ENCODE results near the gene SIRPA. TPM values are rescaled to one million over a fixed set of nuclear protein-coding genes. Genes with fewer than 3 reads are reported as not detected.

Gene SIRPA
- total and polyA plus RNA-seq, 12 donors, result 9.7 to 45.8 (median 24.8) TPM

DNA sequence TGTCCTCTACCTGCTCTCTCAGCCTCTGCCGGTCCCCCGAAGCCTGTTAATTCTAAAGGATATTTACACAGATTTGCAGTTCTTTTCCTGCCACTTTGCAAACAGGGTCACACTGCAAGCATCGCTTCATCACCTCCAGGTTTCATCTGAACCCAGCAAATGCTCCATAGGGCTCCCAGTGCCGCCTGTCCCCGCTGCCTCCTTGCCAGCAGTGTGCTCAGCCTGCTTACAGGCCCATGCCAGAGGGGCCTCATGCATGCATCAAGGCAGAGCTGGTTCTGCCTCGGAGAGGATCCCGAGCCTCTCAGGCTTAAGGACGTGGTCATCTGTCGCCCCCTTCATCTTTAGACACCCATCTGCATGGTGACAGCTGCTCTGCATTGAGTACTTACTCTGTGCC, 10.5 kb downstream of the SIRPA start:
- no peak for DNase-seq
- intact Hi-C loops (cut with DNase I), result no loop called here
- no peaks in the 10 kb centered on the region for H3K9me3 ChIP-seq
- H3K27ac ChIP-seq, result no peak overlapping the region
- TF ChIP-seq, protein P1, sequence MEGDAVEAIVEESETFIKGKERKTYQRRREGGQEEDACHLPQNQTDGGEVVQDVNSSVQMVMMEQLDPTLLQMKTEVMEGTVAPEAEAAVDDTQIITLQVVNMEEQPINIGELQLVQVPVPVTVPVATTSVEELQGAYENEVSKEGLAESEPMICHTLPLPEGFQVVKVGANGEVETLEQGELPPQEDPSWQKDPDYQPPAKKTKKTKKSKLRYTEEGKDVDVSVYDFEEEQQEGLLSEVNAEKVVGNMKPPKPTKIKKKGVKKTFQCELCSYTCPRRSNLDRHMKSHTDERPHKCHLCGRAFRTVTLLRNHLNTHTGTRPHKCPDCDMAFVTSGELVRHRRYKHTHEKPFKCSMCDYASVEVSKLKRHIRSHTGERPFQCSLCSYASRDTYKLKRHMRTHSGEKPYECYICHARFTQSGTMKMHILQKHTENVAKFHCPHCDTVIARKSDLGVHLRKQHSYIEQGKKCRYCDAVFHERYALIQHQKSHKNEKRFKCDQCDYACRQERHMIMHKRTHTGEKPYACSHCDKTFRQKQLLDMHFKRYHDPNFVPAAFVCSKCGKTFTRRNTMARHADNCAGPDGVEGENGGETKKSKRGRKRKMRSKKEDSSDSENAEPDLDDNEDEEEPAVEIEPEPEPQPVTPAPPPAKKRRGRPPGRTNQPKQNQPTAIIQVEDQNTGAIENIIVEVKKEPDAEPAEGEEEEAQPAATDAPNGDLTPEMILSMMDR (IDR thresholded peaks at IDR 0.05), result no peak
- 88 to 89% methylated on average over 9 of the region's 9 CpGs for WGBS, 2 donors
- peaks cover 0 to 68% (median 0%) of the 10 kb centered on the region in 9 donors for H3K36me3 ChIP-seq
- no peaks in the 10 kb centered on the region for H3K27me3 ChIP-seq
- no peak for ATAC-seq
- H3K4me1 ChIP-seq, result peaks cover 0 to 26% (median 7%) of the 10 kb centered on the region in 9 donors
- no peak overlapping the region for H3K4me3 ChIP-seq

DNA sequence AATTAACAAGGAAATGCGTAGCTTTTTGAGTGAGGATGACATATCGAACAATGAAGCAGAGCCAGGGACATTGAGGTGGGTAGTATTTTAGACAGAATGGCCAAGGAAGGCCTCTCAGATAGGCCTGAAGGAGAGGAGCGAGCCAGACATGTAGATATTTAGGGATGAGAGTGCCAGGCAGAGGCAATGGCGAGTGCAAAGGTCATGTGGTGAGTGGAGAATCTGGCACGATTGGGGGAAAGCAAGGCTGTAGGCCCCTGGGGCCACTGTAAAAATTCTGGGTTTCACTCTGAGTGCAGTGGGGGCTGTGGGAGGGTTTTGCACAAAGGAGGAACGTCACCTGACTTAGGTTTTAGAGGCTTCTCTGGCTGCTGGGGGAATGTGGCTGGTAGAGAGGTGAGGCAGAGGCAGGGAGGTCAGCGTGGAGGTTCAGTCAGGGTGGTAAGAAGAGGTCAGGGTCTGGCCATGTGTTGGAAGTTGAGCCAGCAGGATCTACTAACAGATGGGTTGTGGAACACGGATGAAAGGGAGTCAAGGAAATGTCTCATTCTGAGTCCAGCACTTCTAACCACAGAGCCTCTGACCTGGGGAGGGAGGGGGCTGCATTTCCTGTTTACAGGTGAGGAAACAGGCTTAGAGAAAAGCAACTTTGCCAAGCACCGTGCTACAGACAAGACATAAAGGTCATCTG, 11.3 kb downstream of the SIRPA start:
- H3K4me1 ChIP-seq, result peaks cover 0 to 30% (median 6%) of the 10 kb centered on the region in 9 donors
- intact Hi-C loops (cut with DNase I), result no loop called here
- 77 to 80% methylated on average over 9 of the region's 9 CpGs for WGBS, 2 donors
- no peak for ATAC-seq
- no peaks in the 10 kb centered on the region for H3K27me3 ChIP-seq
- H3K9me3 ChIP-seq, result no peaks in the 10 kb centered on the region
- TF ChIP-seq, protein P1 (IDR thresholded peaks at IDR 0.05), result no peak
- DNase-seq, result no peak
- H3K4me3 ChIP-seq, result no peak overlapping the region
- peaks cover 0 to 68% (median 0%) of the 10 kb centered on the region in 9 donors for H3K36me3 ChIP-seq
- H3K27ac ChIP-seq, result no peak overlapping the region

DNA sequence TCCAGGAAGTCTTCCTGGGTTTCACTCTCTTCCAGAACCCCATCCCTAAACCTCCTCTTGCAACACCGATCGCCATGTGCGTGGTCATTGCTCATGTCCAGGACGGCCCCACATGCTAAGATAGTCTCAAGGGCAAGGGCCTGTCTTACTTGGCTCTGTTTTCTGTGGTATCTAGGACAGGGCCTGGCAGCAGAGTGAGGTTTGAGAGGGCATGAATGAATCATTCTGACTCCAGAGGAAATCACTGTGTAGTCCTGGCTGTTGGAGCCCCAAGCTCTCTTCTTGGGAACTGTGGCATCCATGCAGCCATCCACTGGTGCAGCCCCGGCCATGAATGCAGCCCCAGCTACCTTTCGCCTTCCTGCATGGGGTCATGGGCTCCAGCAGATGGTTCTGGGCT, 12.4 kb downstream of the SIRPA start:
- 70 to 71% methylated on average over 6 of the region's 6 CpGs for WGBS, 2 donors
- no peak for DNase-seq
- no peak overlapping the region for H3K4me3 ChIP-seq

DNA sequence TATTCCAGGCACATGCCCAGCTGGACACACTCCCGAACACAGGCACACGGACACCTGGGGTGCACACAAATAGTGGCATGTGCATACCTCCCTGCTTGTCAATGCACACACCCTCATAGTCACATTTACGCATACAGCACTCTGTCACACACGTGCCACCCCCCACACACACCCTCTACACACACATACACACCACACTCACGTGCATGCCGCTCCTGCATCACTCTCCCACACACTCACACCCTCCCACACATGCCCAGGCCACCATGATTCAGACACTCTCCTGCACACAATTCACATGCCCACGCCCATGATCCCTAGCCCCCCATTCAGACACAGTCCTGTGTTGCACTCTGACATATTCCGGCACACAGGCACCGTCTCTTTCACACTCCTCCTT, 13.0 kb downstream of the SIRPA start:
- ATAC-seq, result peak in 1 of 8 donors; percentile 7
- TF ChIP-seq, protein P1 (IDR thresholded peaks at IDR 0.05), result no peak
- Histone ChIP-seq H3K4me3 (no peak overlapping the region), H3K36me3 (peaks cover 0 to 66% (median 0%) of the 10 kb centered on the region in 9 donors), H3K27me3 (no peaks in the 10 kb centered on the region), H3K27ac (no peak overlapping the region), H3K9me3 (no peaks in the 10 kb centered on the region), H3K4me1 (peaks cover 0 to 46% (median 20%) of the 10 kb centered on the region in 9 donors)
- no peak for DNase-seq
- intact Hi-C loops (cut with DNase I), result no loop called here
- WGBS, 2 donors, result 82 to 83% methylated on average over 9 of the region's 9 CpGs

More for the DNA sequence above, 12.4 kb downstream of the SIRPA start:
- TF ChIP-seq, protein P1 (IDR thresholded peaks at IDR 0.05), result no peak
- ATAC-seq, result peak in 7 of 8 donors; percentile 46 to 88 (median 72)
- Histone ChIP-seq H3K27ac (peak overlapping the region in 1 of 10 donors; percentile 30), H3K27me3 (no peaks in the 10 kb centered on the region), H3K36me3 (peaks cover 0 to 66% (median 0%) of the 10 kb centered on the region in 9 donors), H3K9me3 (no peaks in the 10 kb centered on the region), H3K4me1 (peaks cover 0 to 40% (median 15%) of the 10 kb centered on the region in 9 donors)
- intact Hi-C loops (cut with DNase I), result no loop called here
